HG03442 (cell line): ENCODE data around the gene PTPRK.

Source experiments
- ATAC-seq: cut with Tn5 transposase; IDR thresholded peaks from one replicate; pipeline ENCODE4 v1.9.1; 2021; ENCODE audit warnings: mild to moderate bottlenecking, moderate library complexity; ENCODE audit not compliant: unreplicated experiment

Gene PTPRK

GRCh38 chr6:128305228-128305627 is 215.2 kb downstream of the PTPRK start:
- ATAC-seq: no peak

DNA sequence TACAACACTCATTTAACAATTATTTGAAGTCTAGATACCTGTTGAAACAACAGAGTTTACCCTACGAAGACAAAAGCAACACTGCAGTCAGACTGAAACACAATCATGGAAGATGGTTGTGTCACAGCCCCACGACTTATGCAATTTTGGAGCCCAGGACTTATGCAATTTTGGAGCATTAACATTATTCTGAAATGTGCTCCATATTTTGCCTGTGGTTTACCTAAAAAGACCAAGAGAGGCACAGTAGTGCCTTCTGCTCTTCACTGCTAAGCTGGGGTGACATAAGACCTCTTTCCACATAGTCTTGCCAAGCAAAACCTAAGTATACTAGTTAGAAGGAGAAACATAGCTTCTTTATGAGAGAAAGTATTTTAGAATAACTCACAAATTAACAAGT is 216.5 kb downstream of the PTPRK start:
- no peak for ATAC-seq

DNA sequence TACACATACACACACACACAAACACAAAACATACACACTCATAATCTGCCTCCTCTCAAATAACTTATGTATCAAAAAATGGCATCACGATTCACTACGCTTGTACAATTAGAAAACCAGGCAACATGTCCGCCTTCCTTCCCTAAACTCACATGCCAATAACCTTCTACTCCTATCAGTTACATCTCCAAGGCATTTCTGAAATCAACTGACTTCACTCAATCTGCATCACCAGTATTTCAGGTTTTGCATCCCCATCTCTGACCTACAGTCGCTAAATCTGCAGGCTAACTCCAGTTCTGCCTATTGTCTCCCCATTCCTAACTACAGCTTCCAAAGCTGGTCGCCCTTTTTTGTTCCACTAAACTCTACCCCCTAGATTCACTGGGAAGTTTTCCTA is 217.5 kb downstream of the PTPRK start:
- ATAC-seq: no peak

DNA sequence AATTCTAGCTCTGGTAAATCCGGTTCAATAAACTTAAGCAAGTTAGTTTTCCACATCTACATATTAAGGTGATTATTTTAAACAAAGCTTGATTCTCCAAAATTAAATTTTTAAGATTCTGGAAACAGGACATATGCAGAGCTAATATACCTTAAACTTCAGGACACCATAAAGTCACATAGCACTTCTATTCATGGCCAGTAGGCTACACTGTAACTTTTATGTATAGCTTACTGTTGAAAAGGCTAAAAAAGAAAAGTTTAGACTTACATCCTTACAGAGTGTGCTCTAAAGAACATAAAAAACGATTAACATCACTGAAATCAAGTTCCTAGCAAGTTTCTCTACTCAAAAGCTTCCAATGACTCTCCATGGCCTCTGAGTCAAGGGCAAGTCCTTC is 224.7 kb downstream of the PTPRK start:
- no peak for ATAC-seq

- ATAC-seq: no peak
These were observed 230.2 kb downstream of the PTPRK start for GRCh38 chr6:128290221-128290620.

GRCh38 chr6:128284128-128284527 is 236.3 kb downstream of the PTPRK start:
- no peak for ATAC-seq

DNA sequence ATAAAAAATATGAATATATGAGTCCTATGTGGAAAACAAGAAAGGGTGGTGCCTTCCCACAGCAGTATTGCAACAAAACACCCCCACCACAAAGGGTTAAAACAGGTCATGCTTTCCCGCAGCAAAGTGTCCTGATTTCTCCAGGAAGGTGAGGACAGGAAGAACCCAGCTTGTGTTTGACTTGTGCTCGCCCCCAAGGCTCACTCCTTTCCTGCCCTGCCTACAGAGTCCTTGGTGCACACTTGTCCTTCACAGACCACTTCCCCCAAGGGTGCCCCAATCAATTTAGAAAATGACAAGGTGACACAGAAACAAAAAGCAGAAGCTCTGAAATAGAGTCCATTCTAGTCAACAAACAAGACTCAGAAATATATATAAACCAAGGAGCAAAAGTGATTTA is 237.4 kb downstream of the PTPRK start:
- no peak for ATAC-seq

- ATAC-seq: no peak
These were observed 239.4 kb downstream of the PTPRK start for GRCh38 chr6:128280960-128281359.

DNA sequence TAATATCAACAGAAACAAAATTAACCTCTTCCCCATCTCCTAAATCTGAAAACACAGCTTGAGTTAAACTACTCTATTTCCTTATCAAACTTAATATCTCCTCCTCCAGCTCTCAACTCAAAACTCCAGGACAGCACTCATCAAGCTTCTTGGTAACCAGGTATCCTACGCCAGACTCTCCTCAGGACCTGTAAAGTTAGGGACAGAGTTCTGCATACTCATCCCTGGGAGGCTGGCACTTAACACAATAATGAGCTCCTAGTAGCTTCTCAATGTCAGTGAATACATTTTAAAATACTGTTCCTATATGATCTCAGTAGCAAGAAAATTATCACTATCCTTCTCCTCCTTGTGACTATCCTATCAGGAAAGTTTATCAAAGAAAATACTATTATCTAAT is 240.3 kb downstream of the PTPRK start:
- no peak for ATAC-seq

DNA sequence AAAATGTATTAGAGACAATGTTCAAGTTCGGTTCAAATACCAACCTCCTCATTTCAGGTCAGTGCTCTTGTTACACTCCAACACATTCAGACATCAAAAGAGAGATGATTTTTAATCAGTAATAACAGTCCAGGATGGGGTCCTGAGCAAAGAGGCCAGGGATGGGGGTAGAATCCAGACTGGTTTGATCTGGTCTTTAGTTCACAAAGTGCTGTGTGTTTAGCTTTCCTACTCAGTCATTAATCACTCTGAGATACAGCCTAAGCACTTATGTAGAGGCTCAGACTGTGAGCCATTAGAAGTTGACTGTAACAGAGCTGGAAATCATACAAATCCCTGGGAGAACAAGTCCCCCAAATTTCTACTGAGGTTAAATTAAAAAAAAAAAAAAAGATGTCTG is 241.6 kb downstream of the PTPRK start:
- no peak for ATAC-seq

GRCh38 chr6:128277379-128277778 is 243.0 kb downstream of the PTPRK start:
- ATAC-seq: no peak

GRCh38 chr6:128276311-128276710 is 244.1 kb downstream of the PTPRK start:
- ATAC-seq: no peak

DNA sequence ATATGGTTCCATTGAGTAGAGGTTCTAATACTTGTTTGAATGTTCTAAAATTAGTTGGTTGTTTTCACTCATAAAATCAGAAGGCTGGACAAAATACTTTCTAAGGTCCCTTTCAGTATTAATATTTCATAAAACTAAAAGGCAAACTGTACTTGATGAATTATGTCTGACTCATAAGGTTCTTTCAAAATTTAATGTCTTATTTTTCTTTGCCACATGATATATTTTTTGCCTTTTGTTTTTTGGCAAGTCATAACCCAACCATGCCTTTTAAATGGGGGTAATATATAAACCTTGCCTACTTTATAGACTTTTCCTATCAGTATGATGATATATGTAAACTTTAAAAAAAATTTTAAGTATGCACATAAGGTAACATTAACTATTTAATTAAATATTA is 244.7 kb downstream of the PTPRK start:
- no peak for ATAC-seq

DNA sequence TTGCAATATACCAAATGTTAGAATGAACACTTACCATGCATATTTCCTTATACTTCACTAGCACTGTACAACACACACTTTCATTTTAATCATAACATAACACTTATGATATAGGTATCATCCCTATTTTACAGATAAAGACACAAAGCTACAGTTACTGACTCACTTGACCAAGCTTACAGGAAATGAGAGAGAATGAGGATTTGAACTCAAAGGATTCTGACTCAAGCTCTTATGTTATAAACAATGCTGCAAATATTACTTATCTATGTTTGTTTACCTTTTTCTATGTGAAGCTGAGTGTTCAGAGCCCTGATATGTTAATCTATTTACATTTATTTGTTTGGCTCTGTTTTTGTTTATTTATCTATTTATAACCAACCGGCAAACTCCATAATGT is 245.4 kb downstream of the PTPRK start:
- no peak for ATAC-seq

DNA sequence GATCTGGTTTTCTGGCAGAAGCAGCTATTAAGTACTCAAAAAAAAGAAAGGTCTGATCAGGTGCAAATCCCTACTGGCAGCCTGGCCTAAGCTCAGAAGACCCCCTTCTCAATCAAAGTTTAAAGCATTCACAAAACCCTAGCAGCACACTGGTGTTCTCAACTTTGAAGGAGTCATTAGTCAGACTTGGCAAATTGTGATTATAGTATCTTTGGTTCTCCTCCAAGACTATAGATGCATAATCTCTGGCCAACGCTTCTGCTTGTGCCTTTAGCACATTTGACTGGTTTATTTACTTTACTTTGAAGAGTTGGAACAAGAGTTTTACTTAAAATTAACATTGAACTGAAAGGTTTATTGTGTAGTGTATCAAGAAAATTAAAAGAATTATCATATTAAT is 248.9 kb downstream of the PTPRK start:
- no peak for ATAC-seq

DNA sequence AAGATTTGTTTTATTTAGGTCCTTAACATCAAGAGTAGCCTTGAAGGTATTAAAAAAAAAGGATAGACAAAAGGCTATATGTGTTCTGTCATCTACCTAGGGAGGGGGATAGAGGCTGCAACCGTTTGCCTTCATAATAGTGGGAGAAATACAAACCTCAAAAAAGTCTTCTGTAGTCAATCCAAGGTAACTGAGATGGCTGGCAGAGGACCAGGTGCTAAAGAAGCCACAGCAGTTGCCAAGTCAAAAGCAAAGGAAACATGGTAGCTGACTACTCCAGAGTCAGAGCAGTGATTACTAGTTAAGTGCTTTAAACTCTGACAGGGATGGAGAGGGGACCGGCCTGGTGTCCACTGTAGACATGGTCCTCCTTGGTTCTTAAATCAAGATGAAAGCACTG is 249.4 kb downstream of the PTPRK start:
- no peak for ATAC-seq

GRCh38 chr6:128266946-128267345 is 253.5 kb downstream of the PTPRK start:
- no peak for ATAC-seq

GRCh38 chr6:128265706-128266105 is 254.7 kb downstream of the PTPRK start:
- ATAC-seq: no peak

GRCh38 chr6:128259730-128260685 is 260.4 kb downstream of the PTPRK start:
- ATAC-seq: peak; percentile 34

- peak; percentile 89 for ATAC-seq
These were observed 261.2 kb downstream of the PTPRK start for GRCh38 chr6:128259029-128259724.

- no peak for ATAC-seq
These were observed 264.3 kb downstream of the PTPRK start for GRCh38 chr6:128256095-128256494.
